Measurements from ENCODE around the gene AKIRIN2. TPM values are rescaled to one million over a fixed set of nuclear protein-coding genes. Genes with fewer than 3 reads are reported as not detected.
A peak's percentile ranks its signal among the peaks of the same experiment; 100 is the strongest.

Gene AKIRIN2
- total and polyA plus RNA-seq, 9 of the 15 experiments (the other 6 are each of a cell fraction or from before 2014, with no cell fraction given), result 5.8 to 63.9 (median 28.1) TPM

GRCh38 chr6:87701676-87702588 is at the start of gene AKIRIN2 (continued):
- TF ChIP-seq HBP1 (CRISPR knock-in tag; IDR thresholded peaks at IDR 0.05) (no peak), TAF1 (IDR thresholded peaks at IDR 0.05; ENCODE audit: control insufficient read depth, extremely low read depth, insufficient read depth, low read length, severe bottlenecking) (peak; percentile 97), ZNF644 (tag; IDR thresholded peaks at IDR 0.05; ENCODE audit: low read depth) (peak; percentile 91), MEIS2 (IDR thresholded peaks at IDR 0.05; ENCODE audit: partially characterized antibody) (peak; percentile 75), SFPQ (IDR thresholded peaks at IDR 0.05; ENCODE audit: low read depth, low read length) (no peak), STAT5A (IDR thresholded peaks at IDR 0.05; ENCODE audit: borderline replicate concordance, low read length) (peak; percentile 42; the same call in 1 of the 2 replicates), HOMEZ (CRISPR knock-in tag; IDR thresholded peaks at IDR 0.05) (no peak), SMC3 (conservative IDR thresholded peaks at IDR 0.05; ENCODE audit: insufficient read depth, low read depth, low read length) (no peak), ZNF764 (CRISPR knock-in tag; IDR thresholded peaks at IDR 0.05; ENCODE audit: low read depth) (no peak), HMBOX1 (IDR thresholded peaks at IDR 0.05) (peak; percentile 62; the same call in 1 of the 2 replicates), ZNF561 (CRISPR knock-in tag; conservative IDR thresholded peaks at IDR 0.05) (no peak), ATF3 (IDR thresholded peaks at IDR 0.05) (no peak), ATF3 (CRISPR knock-in tag; conservative IDR thresholded peaks at IDR 0.05) (no peak)
